ENCODE results near the gene EN2.

EN2 gene

GRCh38 chr7:155458111-155458877 lies at the start of gene EN2:
TSS of gene EN2 (plus strand) at chr7:155458129. CDS start at chr7:155458378, 249 bp downstream.
- peak; percentile 5 for DNase-seq (ENCODE audit: low spot score)

- peak; percentile 7 for DNase-seq (ENCODE audit: low spot score)
Measured at GRCh38 chr7:155408651-155409586, 49.0 kb upstream of the EN2 start.

- DNase-seq (ENCODE audit: low spot score): no peak
Measured at GRCh38 chr7:155409980-155410379, 47.9 kb upstream of the EN2 start.

- DNase-seq (ENCODE audit: low spot score): no peak
Measured at GRCh38 chr7:155410431-155410830, 47.5 kb upstream of the EN2 start.

- DNase-seq (ENCODE audit: low spot score): no peak
Measured at GRCh38 chr7:155411718-155412415, 46.1 kb upstream of the EN2 start.

GRCh38 chr7:155412416-155413253 lies 45.3 kb upstream of the EN2 start:
- peak; percentile 57 for DNase-seq (ENCODE audit: low spot score)

- DNase-seq (ENCODE audit: low spot score): no peak
Measured at GRCh38 chr7:155414547-155415492, 43.1 kb upstream of the EN2 start.

- no peak for DNase-seq (ENCODE audit: low spot score)
Measured at GRCh38 chr7:155416646-155417380, 41.1 kb upstream of the EN2 start.

GRCh38 chr7:155418304-155418703 lies 39.6 kb upstream of the EN2 start:
- no peak for DNase-seq (ENCODE audit: low spot score)

- no peak for DNase-seq (ENCODE audit: low spot score)
Measured at GRCh38 chr7:155418941-155419755, 38.8 kb upstream of the EN2 start.

- no peak for DNase-seq (ENCODE audit: low spot score)
Measured at GRCh38 chr7:155420116-155420515, 37.8 kb upstream of the EN2 start.

GRCh38 chr7:155422151-155422550 lies 35.8 kb upstream of the EN2 start:
- DNase-seq (ENCODE audit: low spot score): no peak

- no peak for DNase-seq (ENCODE audit: low spot score)
Measured at GRCh38 chr7:155422599-155423336, 35.2 kb upstream of the EN2 start.

- no peak for DNase-seq (ENCODE audit: low spot score)
Measured at GRCh38 chr7:155423337-155424285, 34.3 kb upstream of the EN2 start.

- no peak for DNase-seq (ENCODE audit: low spot score)
Measured at GRCh38 chr7:155424301-155425010, 33.5 kb upstream of the EN2 start.

- no peak for DNase-seq (ENCODE audit: low spot score)
Measured at GRCh38 chr7:155425011-155425340, 33.0 kb upstream of the EN2 start.

Measured in kidney tubule cell (primary cell).